Panc1 (cell line): ENCODE results near the gene EEF1A1. TPM values are rescaled to one million over a fixed set of nuclear protein-coding genes. Genes with fewer than 3 reads are reported as not detected.

Source experiments
- ATAC-seq: fragments of 200-7000 bp; cut with Tn5 transposase; 2 replicates; pipeline ENCODE4 v1.9.1; 2020; ENCODE audit warnings: mild to moderate bottlenecking, moderate library complexity
- BruUV-seq: library from RNA; stranded (reverse); fragments of 400-500 nt; replicated peaks from 2 replicates; lab custom pipeline; 2021; lab: Mats Ljungman, UMichigan
- CTCF ChIA-PET: fragments of 300-600 bp; sonication (Branson Sonifier 250); formaldehyde crosslinking; loops from one replicate; lab custom pipeline; 2022; ENCODE audit warnings: antibody characterized with exemption; lab: Charles Lee
- POLR2A ChIA-PET: fragments of 300-600 bp; sonication (Branson Sonifier 250); formaldehyde crosslinking; loops from one replicate; lab custom pipeline; 2022; ENCODE audit warnings: antibody characterized with exemption; lab: Charles Lee
- DNase-seq: peaks from one replicate; pipeline ENCODE4 v3.0.0-alpha.2; 2010; ENCODE audit warnings: low read depth, low spot score
- H3K27ac ChIP-seq: 2 replicates; pipeline ENCODE4 v1.5.1; 2011; ENCODE audit warnings: mild to moderate bottlenecking, low read length, inconsistent platforms
- H3K27me3 ChIP-seq: fragments of 200-500 bp; sonication (Bioruptor generic); 2 replicates; pipeline ENCODE4 v1.6.0; 2014; ENCODE audit warnings: low read length, inconsistent platforms; ENCODE audit not compliant: control insufficient read depth, insufficient read depth
- H3K36me3 ChIP-seq: fragments of 200-500 bp; sonication (Bioruptor generic); 2 replicates; pipeline ENCODE4 v1.5.1; 2014; ENCODE audit warnings: inconsistent platforms, mild to moderate bottlenecking, low read length, moderate library complexity; ENCODE audit not compliant: control insufficient read depth, insufficient read depth
- H3K4me1 ChIP-seq: 2 replicates; pipeline ENCODE4 v1.5.1; 2011; ENCODE audit warnings: inconsistent platforms, mild to moderate bottlenecking, low read length, moderate library complexity; ENCODE audit not compliant: control insufficient read depth, insufficient read depth
- H3K4me3 ChIP-seq, 2 experiments: 2 replicates each; pipeline ENCODE4 v1.5.1; 2011 to 2012; ENCODE audit warnings: low read depth in 2 of 2, low read length in 2 of 2, mild to moderate bottlenecking in 2 of 2, inconsistent platforms in 1 of 2, moderate library complexity in 1 of 2
- H3K9me3 ChIP-seq: fragments of 200-500 bp; sonication (Bioruptor generic); 2 replicates; pipeline ENCODE4 v1.5.1; 2014; ENCODE audit warnings: low read depth, mild to moderate bottlenecking, inconsistent platforms, low read length, moderate library complexity; ENCODE audit not compliant: control insufficient read depth, insufficient read depth
- CTCF ChIP-seq: fragments of 450-650 bp; IDR thresholded peaks from 2 replicates; pipeline ENCODE4 v1.5.1; 2017; ENCODE audit warnings: mild to moderate bottlenecking
- POLR2AphosphoS5 ChIP-seq: IDR thresholded peaks from 2 replicates; pipeline ENCODE4 v1.6.1; 2012; ENCODE audit warnings: mild to moderate bottlenecking, low read depth, low read length, moderate library complexity
- REST ChIP-seq, 2 experiments: IDR thresholded peaks; 2 replicates each; pipeline ENCODE4 v1.6.1; 2011 to 2012; ENCODE audit warnings: low read depth in 2 of 2, control low read depth in 1 of 2, low read length in 1 of 2, mild to moderate bottlenecking in 1 of 2, moderate library complexity in 1 of 2; ENCODE audit not compliant: insufficient read depth in 1 of 2
- SIN3A ChIP-seq: IDR thresholded peaks from 2 replicates; pipeline ENCODE4 v1.6.1; 2012; ENCODE audit warnings: low read depth, mild to moderate bottlenecking, low read length, moderate library complexity, borderline replicate concordance; ENCODE audit not compliant: insufficient read depth
- TCF7L2 ChIP-seq: IDR thresholded peaks from 2 replicates; pipeline ENCODE4 v1.6.1; 2011; ENCODE audit warnings: mild to moderate bottlenecking, low read depth, low read length, inconsistent platforms
- in situ Hi-C: cut with HindIII; loops from 2 replicates; pipeline ENCODE4 v1.10.0; 2016; ENCODE audit warnings: low sequenced_read_pairs, low pct_unique_long_range_greater_than_20kb
- intact Hi-C: fragments of 100-400 bp; cut with micrococcal nuclease; formaldehyde crosslinking; loops from one replicate; pipeline ENCODE4 v1.10.0; 2022; ENCODE audit not compliant: unreplicated experiment
- total RNA-seq: library from RNA; stranded (reverse); gene quantifications from one replicate; pipeline ENCODE4 v1.2.1, GENCODE V29; 2021; ENCODE audit not compliant: unreplicated experiment

The EEF1A1 gene
- total RNA-seq, 1 experiment from 2014 or later, result 10,069 TPM

GRCh38 chr6:73513496-73513854 is 7.4 kb downstream of the EEF1A1 start:
- H3K4me3 ChIP-seq, result no peak overlapping the region
- TF ChIP-seq TCF7L2 (no peak), SIN3A (no peak), POLR2AphosphoS5 (no peak), REST (IDR thresholded peaks at IDR 0.05; ENCODE audit: insufficient read depth in 1 of 2, low read depth in 2 of 2, low read length in 1 of 2) (no peak), CTCF (no peak)
- ATAC-seq (peak; percentile 36), DNase-seq (no peak)
- POLR2A ChIA-PET, result interaction anchor here (0.7 to 3.4 kb wide), 12 partner anchors 47 to 139 kb away, joined by 3 to 20 read pairs (median 5); partner anchors contain the start of genes CGAS and MTO1
- in situ Hi-C loops (no loop called here), intact Hi-C loops (no loop called here)
- H3K36me3 ChIP-seq, result peaks cover 20% of the 10 kb centered on the region
- H3K9me3 ChIP-seq, result no peaks in the 10 kb centered on the region
- CTCF ChIA-PET, result interaction anchor here (0.6 to 0.9 kb wide), 3 partner anchors 99 to 1626 kb away, joined by 4 to 5 read pairs (median 4); no protein-coding TSS in a partner anchor
- H3K27ac ChIP-seq, result 0 out of 2 replicates have a peak overlapping the region, but pooled peaks have one; percentile 26
- no TSS peak for BruUV-seq
- peaks cover 28% of the 10 kb centered on the region for H3K4me1 ChIP-seq
- H3K27me3 ChIP-seq, result no peaks in the 10 kb centered on the region

GRCh38 chr6:73511796-73512195 is 9.0 kb downstream of the EEF1A1 start:
- Histone ChIP-seq H3K36me3 (peaks cover 11% of the 10 kb centered on the region), H3K4me3 (no peak overlapping the region), H3K27me3 (no peaks in the 10 kb centered on the region), H3K9me3 (no peaks in the 10 kb centered on the region), H3K4me1 (peaks cover 23% of the 10 kb centered on the region), H3K27ac (no peak overlapping the region)
- BruUV-seq, result no TSS peak
- CTCF ChIA-PET, result interaction anchor here (0.7 kb wide), 1 partner anchor 80 kb away, joined by 4 read pairs; no protein-coding TSS in a partner anchor
- no peak for DNase-seq
- TF ChIP-seq SIN3A (no peak), CTCF (no peak), REST (IDR thresholded peaks at IDR 0.05; ENCODE audit: insufficient read depth in 1 of 2, low read depth in 2 of 2, low read length in 1 of 2) (no peak), TCF7L2 (no peak), POLR2AphosphoS5 (no peak)
- no peak for ATAC-seq
- intact Hi-C loops, result no loop called here
- in situ Hi-C loops, result no loop called here
- POLR2A ChIA-PET, result interaction anchor here (0.7 kb wide), 1 partner anchor 88 kb away, joined by 4 read pairs; no protein-coding TSS in a partner anchor
